Activated naive CD8-positive, alpha-beta T cell treated with anti-CD3 and anti-CD28 coated beads, Interleukin-2, amount 10 ng/mL, durations not matched to agents 7 days and 5 days (primary cell): ENCODE data around the gene LOXL4. TPM values are rescaled to one million over a fixed set of nuclear protein-coding genes. Genes with fewer than 3 reads are reported as not detected.
"Not testable (repeated sequence)": the region's sequence is repeated elsewhere in the genome, so short reads cannot be mapped to it uniquely, and the experiment has no call there.

Source experiments
- ATAC-seq: fragments of 150-1000 bp; cut with Tn5 transposase; one replicate; pipeline ENCODE4 v1.10.0; 2021; ENCODE audit warnings: low read depth, moderate library complexity
- POLR2A ChIA-PET: fragments of 350-600 bp; sonication (Branson Sonifier 250); formaldehyde crosslinking; loops from one replicate; lab custom pipeline; 2021; ENCODE audit warnings: antibody characterized with exemption; lab: Charles Lee
- DNase-seq: peaks from one replicate; pipeline ENCODE4 v3.0.0; 2021
- H3K27ac Mint-ChIP-seq: one replicate; pipeline ENCODE4 v1.8.0; 2022; ENCODE audit warnings: mild to moderate bottlenecking, mixed read lengths
- H3K27me3 Mint-ChIP-seq: one replicate; pipeline ENCODE4 v1.8.0; 2022; ENCODE audit warnings: mild to moderate bottlenecking, moderate library complexity, mixed read lengths
- H3K36me3 Mint-ChIP-seq: one replicate; pipeline ENCODE4 v1.8.0; 2021; ENCODE audit warnings: mild to moderate bottlenecking, mixed read lengths
- H3K4me1 Mint-ChIP-seq: one replicate; pipeline ENCODE4 v1.8.0; 2021; ENCODE audit warnings: mixed read lengths
- H3K4me3 Mint-ChIP-seq: one replicate; pipeline ENCODE4 v1.8.0; 2022; ENCODE audit warnings: mild to moderate bottlenecking, moderate library complexity, mixed read lengths
- H3K9me3 Mint-ChIP-seq: one replicate; pipeline ENCODE4 v1.8.0; 2021; ENCODE audit warnings: mixed read lengths
- total RNA-seq, 2 experiments: library from RNA; stranded (reverse); gene quantifications; one replicate each; pipeline ENCODE4 v1.2.3, GENCODE V29; 2021

LOXL4 gene
- total RNA-seq, 2 experiments from 2014 or later, result not detected

DNA sequence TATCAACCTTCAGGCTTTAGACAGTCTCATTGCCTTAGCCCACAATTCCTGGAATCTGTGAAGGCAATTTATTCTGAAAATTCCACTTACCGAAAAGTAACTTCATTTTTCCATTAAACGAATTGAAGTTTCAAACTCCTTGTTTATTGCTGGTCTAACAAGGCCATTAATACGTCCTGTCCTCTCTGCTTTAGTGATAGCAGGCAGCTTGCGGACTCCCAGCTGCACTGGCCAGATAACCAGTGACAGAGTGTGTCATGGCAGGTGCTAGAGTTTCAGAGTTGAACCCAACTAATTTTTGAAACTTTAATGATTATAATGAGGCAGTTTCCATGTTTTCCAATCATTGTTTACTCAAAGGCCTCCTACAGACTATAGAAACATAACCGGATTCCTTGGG lies 31.1 kb downstream of the LOXL4 start:
- H3K27ac Mint-ChIP-seq, result no peak overlapping the region
- peaks cover 2% of the 10 kb centered on the region for H3K4me1 Mint-ChIP-seq
- POLR2A ChIA-PET, result no interaction called here
- ATAC-seq, result no peak
- H3K4me3 Mint-ChIP-seq, result no peak overlapping the region
- no peaks in the 10 kb centered on the region for H3K9me3 Mint-ChIP-seq
- H3K27me3 Mint-ChIP-seq, result no peaks in the 10 kb centered on the region
- no peak for DNase-seq
- peaks cover 20% of the 10 kb centered on the region for H3K36me3 Mint-ChIP-seq

GRCh38 chr10:98235846-98236245 lies 32.1 kb downstream of the LOXL4 start:
- Mint-ChIP-seq H3K36me3 (peaks cover 27% of the 10 kb centered on the region), H3K27ac (no peak overlapping the region), H3K4me1 (peaks cover 2% of the 10 kb centered on the region)

GRCh38 chr10:98231417-98231816 lies 36.6 kb downstream of the LOXL4 start:
- H3K4me3 Mint-ChIP-seq, result no peak overlapping the region
- peaks cover 43% of the 10 kb centered on the region for H3K36me3 Mint-ChIP-seq
- no peak overlapping the region for H3K27ac Mint-ChIP-seq
- peaks cover 2% of the 10 kb centered on the region for H3K9me3 Mint-ChIP-seq
- POLR2A ChIA-PET, result no interaction called here
- no peaks in the 10 kb centered on the region for H3K27me3 Mint-ChIP-seq
- no peak for DNase-seq
- H3K4me1 Mint-ChIP-seq, result peaks cover 1% of the 10 kb centered on the region
- ATAC-seq, result no peak

More at GRCh38 chr10:98235846-98236245, 32.1 kb downstream of the LOXL4 start:
- DNase-seq, result no peak
- H3K4me3 Mint-ChIP-seq, result no peak overlapping the region
- H3K9me3 Mint-ChIP-seq, result no peaks in the 10 kb centered on the region
- POLR2A ChIA-PET, result no interaction called here
- ATAC-seq, result no peak
- H3K27me3 Mint-ChIP-seq, result no peaks in the 10 kb centered on the region

- POLR2A ChIA-PET, H3K9me3 Mint-ChIP-seq, ATAC-seq, H3K4me1 Mint-ChIP-seq, H3K27ac Mint-ChIP-seq, DNase-seq, H3K27me3 Mint-ChIP-seq, H3K4me3 Mint-ChIP-seq: not testable (repeated sequence)
- peaks cover 46% of the 10 kb centered on the region for H3K36me3 Mint-ChIP-seq
These were observed 39.7 kb downstream of the LOXL4 start for GRCh38 chr10:98228266-98228665.

DNA sequence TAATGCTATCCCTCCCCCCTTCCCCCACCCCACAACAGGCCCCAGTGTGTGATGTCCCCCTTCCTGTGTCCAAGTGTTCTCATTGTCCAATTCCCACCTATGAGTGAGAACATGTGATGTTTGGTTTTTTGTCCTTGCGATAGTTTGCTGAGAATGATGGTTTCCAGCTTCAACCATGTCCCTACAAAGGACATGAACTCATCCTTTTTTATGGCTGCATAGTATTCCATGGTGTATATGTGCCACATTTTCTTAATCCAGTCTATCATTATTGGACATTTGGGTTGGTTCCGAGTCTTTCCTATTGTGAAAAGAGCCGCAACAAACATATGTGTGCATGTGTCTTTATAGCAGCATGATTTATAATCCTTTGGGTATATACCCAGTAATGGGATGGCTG lies 40.3 kb downstream of the LOXL4 start:
- POLR2A ChIA-PET, H3K9me3 Mint-ChIP-seq, H3K4me1 Mint-ChIP-seq, H3K27me3 Mint-ChIP-seq, ATAC-seq, H3K4me3 Mint-ChIP-seq, H3K27ac Mint-ChIP-seq, DNase-seq: not testable (repeated sequence)
- H3K36me3 Mint-ChIP-seq, result peaks cover 47% of the 10 kb centered on the region

DNA sequence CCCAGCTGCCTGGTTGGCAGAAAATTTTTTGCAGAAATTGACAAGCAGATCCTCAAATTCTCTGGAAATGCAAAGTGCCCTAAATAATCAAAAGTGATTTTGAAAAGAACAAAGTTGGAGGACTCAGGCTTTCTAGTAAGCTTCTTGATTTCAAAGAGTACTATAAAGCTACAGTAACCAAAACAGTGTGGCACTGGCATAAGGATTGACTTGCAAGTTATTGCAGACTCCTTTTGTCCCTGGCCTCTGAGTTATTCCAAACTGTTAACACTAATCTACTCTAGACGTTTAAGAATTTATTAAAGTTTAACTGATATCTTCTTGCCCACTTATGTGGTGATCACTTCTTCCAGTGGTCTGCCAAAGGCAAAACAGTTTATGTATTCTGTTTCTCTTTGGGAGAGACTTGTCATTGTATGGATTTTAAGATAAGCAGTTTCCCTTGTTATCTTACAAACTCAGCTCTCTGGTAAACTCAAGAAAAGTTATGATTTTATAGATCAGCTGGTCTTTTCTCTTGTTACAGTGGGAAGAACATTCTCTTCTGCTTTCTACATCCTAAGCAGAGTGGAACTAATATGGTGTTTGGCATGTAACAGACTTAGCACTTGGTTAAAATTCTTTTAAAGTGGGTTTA lies 41.4 kb downstream of the LOXL4 start:
- ATAC-seq (no peak), DNase-seq (no peak)
- peaks cover 47% of the 10 kb centered on the region for H3K36me3 Mint-ChIP-seq
- H3K4me3 Mint-ChIP-seq, result no peak overlapping the region
- peaks cover 4% of the 10 kb centered on the region for H3K9me3 Mint-ChIP-seq
- H3K4me1 Mint-ChIP-seq, result peaks cover 3% of the 10 kb centered on the region
- H3K27ac Mint-ChIP-seq, result no peak overlapping the region
- H3K27me3 Mint-ChIP-seq, result no peaks in the 10 kb centered on the region
- POLR2A ChIA-PET, result no interaction called here

DNA sequence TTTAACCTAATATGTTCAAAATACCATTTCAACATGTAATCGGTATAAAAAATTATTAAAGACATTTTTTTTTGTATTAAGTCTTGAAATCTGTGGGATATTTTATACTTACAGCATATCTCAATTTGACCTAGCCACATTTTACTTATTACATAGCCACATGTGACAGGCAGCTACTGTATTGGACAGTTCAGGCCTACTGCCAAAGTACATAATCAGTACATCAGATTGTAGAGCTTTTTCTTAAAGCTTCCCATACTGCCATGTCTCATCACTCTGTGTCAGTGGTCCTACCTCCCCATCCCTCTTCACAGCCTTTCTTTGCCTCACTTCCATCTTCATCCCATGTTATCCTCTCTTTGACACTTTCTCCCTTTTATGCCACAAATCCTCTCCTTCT lies 43.0 kb downstream of the LOXL4 start:
- Mint-ChIP-seq H3K27me3 (no peaks in the 10 kb centered on the region), H3K36me3 (peaks cover 40% of the 10 kb centered on the region), H3K9me3 (peaks cover 4% of the 10 kb centered on the region), H3K4me1 (peaks cover 3% of the 10 kb centered on the region), H3K4me3 (no peak overlapping the region), H3K27ac (no peak overlapping the region)
- POLR2A ChIA-PET, result no interaction called here
- DNase-seq (no peak), ATAC-seq (no peak)

GRCh38 chr10:98224509-98224908 lies 43.5 kb downstream of the LOXL4 start:
- Mint-ChIP-seq H3K4me1 (peaks cover 3% of the 10 kb centered on the region), H3K4me3 (no peak overlapping the region), H3K9me3 (peaks cover 6% of the 10 kb centered on the region), H3K27me3 (no peaks in the 10 kb centered on the region), H3K27ac (no peak overlapping the region), H3K36me3 (peaks cover 45% of the 10 kb centered on the region)
- ATAC-seq (no peak), DNase-seq (no peak)
- POLR2A ChIA-PET, result no interaction called here

DNA sequence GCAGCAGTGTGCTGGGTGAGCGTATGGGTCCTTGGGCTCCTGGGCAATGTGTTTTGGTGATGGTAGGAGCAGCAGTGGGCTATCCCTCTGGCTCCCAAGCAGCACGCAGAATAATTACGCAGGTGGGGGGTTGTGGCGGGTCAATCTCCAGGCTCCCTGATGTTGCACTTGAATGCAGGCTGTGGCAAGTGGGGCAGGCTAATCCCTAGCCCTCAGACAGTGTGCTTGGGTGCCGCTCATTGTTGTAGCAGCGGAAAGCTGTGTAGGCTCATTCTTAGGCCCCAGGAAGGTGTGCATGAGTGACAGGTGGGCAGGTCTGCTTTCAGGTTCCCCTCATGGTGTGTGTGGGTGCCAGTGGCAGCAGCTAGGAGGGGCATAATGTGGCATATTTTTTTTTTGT lies 44.1 kb downstream of the LOXL4 start:
- H3K36me3 Mint-ChIP-seq, result peaks cover 47% of the 10 kb centered on the region

GRCh38 chr10:98217801-98218200 lies 50.2 kb downstream of the LOXL4 start:
- Mint-ChIP-seq H3K9me3 (peaks cover 14% of the 10 kb centered on the region), H3K4me1 (peaks cover 5% of the 10 kb centered on the region), H3K27me3 (no peaks in the 10 kb centered on the region), H3K4me3 (no peak overlapping the region), H3K36me3 (peaks cover 52% of the 10 kb centered on the region), H3K27ac (no peak overlapping the region)
- DNase-seq, result no peak
- POLR2A ChIA-PET, result no interaction called here
- ATAC-seq, result no peak

More for the DNA sequence above, 44.1 kb downstream of the LOXL4 start:
- Mint-ChIP-seq H3K27ac (no peak overlapping the region), H3K4me3 (no peak overlapping the region), H3K4me1 (peaks cover 2% of the 10 kb centered on the region), H3K9me3 (peaks cover 9% of the 10 kb centered on the region), H3K27me3 (no peaks in the 10 kb centered on the region)
- no peak for ATAC-seq
- POLR2A ChIA-PET, result no interaction called here
- DNase-seq, result no peak

- peaks cover 5% of the 10 kb centered on the region for H3K4me1 Mint-ChIP-seq
- DNase-seq, result no peak
- no peak overlapping the region for H3K27ac Mint-ChIP-seq
- H3K9me3 Mint-ChIP-seq, result peaks cover 14% of the 10 kb centered on the region
- no peak overlapping the region for H3K4me3 Mint-ChIP-seq
- POLR2A ChIA-PET, result no interaction called here
- ATAC-seq, result no peak
- H3K36me3 Mint-ChIP-seq, result peaks cover 62% of the 10 kb centered on the region
- no peaks in the 10 kb centered on the region for H3K27me3 Mint-ChIP-seq
These were observed 52.6 kb downstream of the LOXL4 start for GRCh38 chr10:98215373-98215772.

- Mint-ChIP-seq H3K4me3 (no peak overlapping the region), H3K36me3 (peaks cover 60% of the 10 kb centered on the region), H3K4me1 (peaks cover 5% of the 10 kb centered on the region), H3K27ac (no peak overlapping the region), H3K27me3 (no peaks in the 10 kb centered on the region), H3K9me3 (peaks cover 9% of the 10 kb centered on the region)
- ATAC-seq, result no peak
- POLR2A ChIA-PET, result no interaction called here
- no peak for DNase-seq
These were observed 54.3 kb downstream of the LOXL4 start for GRCh38 chr10:98213740-98214139.

- Mint-ChIP-seq H3K27ac (no peak overlapping the region), H3K36me3 (peaks cover 55% of the 10 kb centered on the region), H3K4me3 (no peak overlapping the region), H3K4me1 (peaks cover 4% of the 10 kb centered on the region), H3K9me3 (peaks cover 2% of the 10 kb centered on the region), H3K27me3 (no peaks in the 10 kb centered on the region)
- POLR2A ChIA-PET, result no interaction called here
- DNase-seq, result no peak
- no peak for ATAC-seq
These were observed 55.8 kb downstream of the LOXL4 start for GRCh38 chr10:98212196-98212595.

GRCh38 chr10:98209441-98209840 lies 58.6 kb downstream of the LOXL4 start:
- H3K4me3 Mint-ChIP-seq, result no peak overlapping the region
- H3K9me3 Mint-ChIP-seq, result no peaks in the 10 kb centered on the region
- no peaks in the 10 kb centered on the region for H3K27me3 Mint-ChIP-seq
- ATAC-seq, result no peak
- peaks cover 45% of the 10 kb centered on the region for H3K36me3 Mint-ChIP-seq
- no peak overlapping the region for H3K27ac Mint-ChIP-seq
- POLR2A ChIA-PET, result no interaction called here
- DNase-seq, result no peak
- H3K4me1 Mint-ChIP-seq, result peaks cover 4% of the 10 kb centered on the region
